Esophagus (tissue), 2 donors: ENCODE measurements around the gene SPON1. TPM values are rescaled to one million over a fixed set of nuclear protein-coding genes. Genes with fewer than 3 reads are reported as not detected.
"Not testable (repeated sequence)": the region's sequence is repeated elsewhere in the genome, so short reads cannot be mapped to it uniquely, and the experiment has no call there.

Experiments used
- H3K27ac ChIP-seq, 2 donors: one replicate each; pipeline ENCODE4 v1.5.1; 2013; ENCODE audit warnings: low read depth in 2 of 2, mild to moderate bottlenecking in 2 of 2, inconsistent platforms in 1 of 2, low read length in 1 of 2, moderate library complexity in 1 of 2
- H3K27me3 ChIP-seq, 2 donors: one replicate each; pipeline ENCODE4 v1.6.1; 2013; ENCODE audit warnings: low read length in 2 of 2, control low read depth in 1 of 2, mild to moderate bottlenecking in 1 of 2; ENCODE audit not compliant: insufficient read depth in 2 of 2, control insufficient read depth in 1 of 2
- H3K36me3 ChIP-seq, 2 donors: one replicate each; pipeline ENCODE4 v1.6.1; 2013; ENCODE audit warnings: low read length in 1 of 2; ENCODE audit not compliant: control insufficient read depth in 2 of 2, insufficient read depth in 2 of 2
- H3K4me1 ChIP-seq, 2 donors: one replicate each; pipeline ENCODE4 v1.6.1; 2013; ENCODE audit warnings: low read length in 1 of 2; ENCODE audit not compliant: control insufficient read depth in 2 of 2, insufficient read depth in 2 of 2
- H3K4me3 ChIP-seq, 2 donors: one replicate each; pipeline ENCODE4 v1.5.1; 2013; ENCODE audit warnings: low read length in 2 of 2, mild to moderate bottlenecking in 2 of 2, low read depth in 1 of 2, moderate library complexity in 1 of 2
- H3K9me3 ChIP-seq, 2 donors: one replicate each; pipeline ENCODE4 v1.6.1; 2013; ENCODE audit warnings: mild to moderate bottlenecking in 2 of 2, low read depth in 1 of 2, low read length in 1 of 2, moderate library complexity in 1 of 2; ENCODE audit not compliant: control insufficient read depth in 2 of 2, insufficient read depth in 1 of 2
- WGBS, 2 donors: extraction: QIAGEN DNeasy Blood & Tissue Kit; methylation state at CpG; one replicate each; pipeline ENCODE4 v1.1.7; 2013; 5-methylcytosine and 5-hydroxymethylcytosine counted together
- polyA plus RNA-seq, 2 donors: library from polyadenylated mRNA; stranded (reverse); fragments of 200-250 nt; gene quantifications; one replicate each; pipeline ENCODE4 v1.2.3, GENCODE V29; 2013
- donor health status: healthy with polysubstance abuse.
- donor health status: Bipolar disorder and iron deficiency.

SPON1 gene
- polyA plus RNA-seq, 2 donors: 0.75 to 3.0 TPM

GRCh38 chr11:14140991-14141390 is 178.5 kb downstream of the SPON1 start:
- Histone ChIP-seq H3K36me3 (no peaks in the 10 kb centered on the region), H3K9me3 (no peaks in the 10 kb centered on the region), H3K27me3 (no peaks in the 10 kb centered on the region), H3K4me3 (no peak overlapping the region), H3K27ac (no peak overlapping the region), H3K4me1 (no peaks in the 10 kb centered on the region)
- WGBS, 2 donors: 80 to 89% methylated on average over 3 of the region's 3 CpGs

DNA sequence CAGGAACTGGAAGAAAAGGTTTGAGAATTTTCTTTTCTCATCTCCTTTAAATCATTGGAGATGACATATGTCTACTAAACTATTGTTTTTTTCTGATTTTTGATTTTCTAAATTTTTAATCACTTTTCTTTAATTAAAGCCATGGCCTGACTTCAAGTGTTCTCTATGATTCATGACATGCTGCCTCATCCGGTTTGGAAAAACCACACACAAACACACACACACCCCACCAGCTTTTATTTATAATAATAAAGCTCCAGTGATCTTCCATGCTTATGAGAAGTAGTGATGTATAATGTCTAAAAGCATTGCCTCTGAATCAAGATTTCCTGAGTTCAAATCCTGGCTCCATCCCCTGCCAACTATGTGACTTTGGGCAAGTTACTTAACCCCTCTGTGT is 179.2 kb downstream of the SPON1 start:
- 37 to 51% methylated on average over 1 of the region's 1 CpG for WGBS, 2 donors
- Histone ChIP-seq H3K27ac (no peak overlapping the region), H3K27me3 (no peaks in the 10 kb centered on the region), H3K9me3 (no peaks in the 10 kb centered on the region), H3K4me1 (no peaks in the 10 kb centered on the region), H3K36me3 (no peaks in the 10 kb centered on the region), H3K4me3 (no peak overlapping the region)

GRCh38 chr11:14144934-14145333 is 182.4 kb downstream of the SPON1 start:
- WGBS, 2 donors: 44 to 54% methylated on average over 2 of the region's 2 CpGs
- Histone ChIP-seq H3K4me1 (no peaks in the 10 kb centered on the region), H3K36me3 (no peaks in the 10 kb centered on the region), H3K4me3 (no peak overlapping the region), H3K27me3 (no peaks in the 10 kb centered on the region), H3K9me3 (no peaks in the 10 kb centered on the region), H3K27ac (no peak overlapping the region)

GRCh38 chr11:14148653-14149273 is 186.2 kb downstream of the SPON1 start:
- H3K27ac ChIP-seq: no peak overlapping the region
- no peaks in the 10 kb centered on the region for H3K36me3 ChIP-seq
- WGBS, 2 donors: 26 to 28% methylated on average over 3 of the region's 3 CpGs

GRCh38 chr11:14149683-14150082 is 187.2 kb downstream of the SPON1 start:
- Histone ChIP-seq H3K36me3 (no peaks in the 10 kb centered on the region), H3K27ac (no peak overlapping the region), H3K4me3 (no peak overlapping the region), H3K9me3 (peaks cover 4 to 7% of the 10 kb centered on the region in 2 donors), H3K4me1 (no peaks in the 10 kb centered on the region), H3K27me3 (peaks cover 0 to 3% of the 10 kb centered on the region in 2 donors)
- 67 to 71% methylated on average over 2 of the region's 2 CpGs for WGBS, 2 donors

More at GRCh38 chr11:14148653-14149273, 186.2 kb downstream of the SPON1 start:
- Histone ChIP-seq H3K27me3 (peaks cover 0 to 3% of the 10 kb centered on the region in 2 donors), H3K9me3 (no peaks in the 10 kb centered on the region), H3K4me3 (no peak overlapping the region), H3K4me1 (no peaks in the 10 kb centered on the region)

DNA sequence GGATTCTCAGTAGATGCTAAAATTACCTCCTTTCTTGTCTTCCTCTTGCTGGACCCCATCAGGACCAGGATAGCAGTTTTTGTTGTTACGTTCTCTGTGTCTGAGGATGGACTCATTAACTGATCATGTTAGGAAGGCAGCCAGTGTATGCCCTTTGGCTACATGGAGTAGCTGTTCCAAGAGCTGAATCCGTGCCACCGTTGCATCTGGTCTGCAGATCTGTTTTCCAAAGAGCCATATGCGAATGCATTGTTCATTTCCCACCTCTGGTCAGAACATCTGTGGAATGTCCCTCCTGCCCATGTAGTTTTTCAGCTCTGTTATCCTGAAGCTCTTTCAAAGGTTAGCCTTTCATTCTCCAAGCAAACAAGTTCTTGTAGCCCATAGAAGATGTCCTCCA is 188.4 kb downstream of the SPON1 start:
- Histone ChIP-seq H3K4me1 (no peaks in the 10 kb centered on the region), H3K27ac (no peak overlapping the region), H3K4me3 (no peak overlapping the region), H3K27me3 (peaks cover 0 to 3% of the 10 kb centered on the region in 2 donors), H3K9me3 (peaks cover 4 to 7% of the 10 kb centered on the region in 2 donors), H3K36me3 (no peaks in the 10 kb centered on the region)
- WGBS, 2 donors: 60 to 76% methylated on average over 4 of the region's 4 CpGs

- H3K4me3 ChIP-seq, H3K27ac ChIP-seq, H3K9me3 ChIP-seq, H3K36me3 ChIP-seq, H3K27me3 ChIP-seq, H3K4me1 ChIP-seq: not testable (repeated sequence)
- WGBS, 2 donors: 77 to 99% methylated on average over 1 of the region's 1 CpG
Measured at GRCh38 chr11:14154103-14154502, 191.6 kb downstream of the SPON1 start.

GRCh38 chr11:14158393-14158792 is 195.9 kb downstream of the SPON1 start:
- Histone ChIP-seq H3K4me3 (no peak overlapping the region), H3K27ac (no peak overlapping the region), H3K4me1 (no peaks in the 10 kb centered on the region), H3K27me3 (no peaks in the 10 kb centered on the region), H3K9me3 (peaks cover 4 to 7% of the 10 kb centered on the region in 2 donors), H3K36me3 (no peaks in the 10 kb centered on the region)
- 84 to 93% methylated on average over 1 of the region's 1 CpG for WGBS, 2 donors

DNA sequence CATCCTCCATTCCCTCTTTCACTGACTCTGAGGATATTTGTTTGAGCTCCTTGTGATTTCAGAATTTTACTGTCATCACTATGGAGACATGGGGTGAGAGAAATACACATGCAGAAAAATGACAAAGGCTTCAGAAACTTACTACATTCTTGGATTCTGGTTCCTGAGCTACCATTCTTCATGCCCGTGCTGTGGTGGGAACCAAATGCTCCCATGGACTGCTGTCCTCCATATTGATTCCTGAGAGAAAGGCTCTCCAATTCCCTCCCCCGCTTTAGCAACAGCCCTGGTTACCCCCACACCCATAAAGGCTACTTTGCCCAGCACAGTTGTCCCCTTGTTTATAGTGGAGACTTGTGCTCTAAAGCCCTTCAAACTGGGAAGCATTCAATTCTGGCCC is 201.1 kb downstream of the SPON1 start:
- no peaks in the 10 kb centered on the region for H3K27me3 ChIP-seq
- H3K27ac ChIP-seq: no peak overlapping the region
- no peaks in the 10 kb centered on the region for H3K36me3 ChIP-seq
- 76 to 92% methylated on average over 2 of the region's 2 CpGs for WGBS, 2 donors
- H3K4me1 ChIP-seq: no peaks in the 10 kb centered on the region
- H3K4me3 ChIP-seq: no peak overlapping the region
- no peaks in the 10 kb centered on the region for H3K9me3 ChIP-seq

GRCh38 chr11:14173679-14174078 is 211.2 kb downstream of the SPON1 start:
- not testable (repeated sequence) for H3K9me3 ChIP-seq, H3K27ac ChIP-seq, H3K4me1 ChIP-seq, H3K4me3 ChIP-seq, H3K27me3 ChIP-seq, H3K36me3 ChIP-seq
- 87 to 89% methylated on average over 7 of the region's 7 CpGs for WGBS, 2 donors
